GM18502 (cell line): ENCODE measurements around the gene MAPKAP1.
A peak's percentile ranks its signal among the peaks of the same experiment; 100 is the strongest.

Source experiments
- ATAC-seq: cut with Tn5 transposase; IDR thresholded peaks from one replicate; pipeline ENCODE4 v1.9.1; 2021; ENCODE audit warnings: mild to moderate bottlenecking; ENCODE audit not compliant: unreplicated experiment, poor library complexity

MAPKAP1 gene

GRCh38 chr9:125706651-125707471, at the start of gene MAPKAP1:
TSS of gene MAPKAP1 (minus strand) at chr9:125707208. CDS start at chr9:125672574, 34,634 bp downstream.
- peak; percentile 93 for ATAC-seq

- ATAC-seq: no peak
Measured at GRCh38 chr9:125756518-125756917, 49.5 kb upstream of the MAPKAP1 start.

GRCh38 chr9:125755340-125755739, 48.3 kb upstream of the MAPKAP1 start:
- no peak for ATAC-seq

- ATAC-seq: no peak
Measured at GRCh38 chr9:125754096-125754495, 47.1 kb upstream of the MAPKAP1 start.

- ATAC-seq: no peak
Measured at GRCh38 chr9:125752070-125752628, 45.1 kb upstream of the MAPKAP1 start.

GRCh38 chr9:125750627-125751011, 43.6 kb upstream of the MAPKAP1 start:
- no peak for ATAC-seq

- no peak for ATAC-seq
Measured at GRCh38 chr9:125749951-125750626, 43.1 kb upstream of the MAPKAP1 start.

GRCh38 chr9:125749287-125749935, 42.4 kb upstream of the MAPKAP1 start:
- no peak for ATAC-seq

- ATAC-seq: no peak
Measured at GRCh38 chr9:125748446-125749099, 41.6 kb upstream of the MAPKAP1 start.

- ATAC-seq: no peak
Measured at GRCh38 chr9:125747765-125748445, 40.9 kb upstream of the MAPKAP1 start.

- peak; percentile 16 for ATAC-seq
Measured at GRCh38 chr9:125747053-125747764, 40.2 kb upstream of the MAPKAP1 start, which contains the start of gene PBX3. TSS of gene PBX3 (plus strand) at chr9:125747373.

GRCh38 chr9:125746774-125747052, 39.7 kb upstream of the MAPKAP1 start:
- no peak for ATAC-seq

GRCh38 chr9:125746017-125746773, 39.2 kb upstream of the MAPKAP1 start:
- peak; percentile 75 for ATAC-seq

GRCh38 chr9:125745682-125746016, 38.6 kb upstream of the MAPKAP1 start:
- no peak for ATAC-seq

- no peak for ATAC-seq
Measured at GRCh38 chr9:125745018-125745417, 38.0 kb upstream of the MAPKAP1 start.

- ATAC-seq: no peak
Measured at GRCh38 chr9:125744616-125745015, 37.6 kb upstream of the MAPKAP1 start.

GRCh38 chr9:125743682-125744428, 36.8 kb upstream of the MAPKAP1 start:
- ATAC-seq: no peak

GRCh38 chr9:125742657-125743056, 35.6 kb upstream of the MAPKAP1 start:
- ATAC-seq: no peak
